Measurements from ENCODE around the gene TDRD1.

GRCh38 chr10:114140036-114140435 is 39.1 kb upstream of the TDRD1 start:
- TF ChIP-seq ZNF70 (CRISPR knock-in tag; IDR thresholded peaks at IDR 0.05) (no peak), ZFP3 (CRISPR knock-in tag; IDR thresholded peaks at IDR 0.05) (no peak), TSHZ2 (CRISPR knock-in tag; IDR thresholded peaks at IDR 0.05) (no peak), GLIS3 (CRISPR knock-in tag; IDR thresholded peaks at IDR 0.05) (no peak), ARNTL (CRISPR knock-in tag; IDR thresholded peaks at IDR 0.05; ENCODE audit: borderline replicate concordance, low read depth) (no peak)

All from SK-N-SH treated with all-trans-retinoic acid at 6 μM for 48 hours (cell line).